Measurements from ENCODE around the gene TRAPPC5.

- no peak for TF ChIP-seq POLR2A (IDR thresholded peaks at IDR 0.05)
- TF ChIP-seq CTCF (IDR thresholded peaks at IDR 0.05): no peak
Observed at GRCh38 chr19:7709932-7710460, 29.4 kb downstream of the TRAPPC5 start.

Measured in right lobe of liver (tissue), 4 donors.